HepG2 (cell line): ENCODE data around the gene BCL2A1. TPM values are rescaled to one million over a fixed set of nuclear protein-coding genes. Genes with fewer than 3 reads are reported as not detected.
A peak's percentile ranks its signal among the peaks of the same experiment; 100 is the strongest.

ENCODE experiments used
- ATAC-seq: fragments of 200-7000 bp; cut with Tn5 transposase; 3 replicates; pipeline ENCODE4 v1.9.1; 2020; ENCODE audit warnings: mild to moderate bottlenecking, moderate library complexity
- BruUV-seq: library from RNA; stranded (reverse); fragments of 400-500 nt; replicated peaks from 2 replicates; lab custom pipeline; 2021; lab: Mats Ljungman, UMichigan
- CTCF ChIA-PET: fragments of 300-600 bp; formaldehyde crosslinking; extraction: SDS; loops from one replicate; lab custom pipeline; 2021; ENCODE audit warnings: low total read pairs, inconsistent platforms, low intra/inter-chr PET ratio; lab: Yijun Ruan, JAX
- POLR2A ChIA-PET: fragments of 350-600 bp; sonication (Branson Sonifier 250); formaldehyde crosslinking; loops from one replicate; lab custom pipeline; 2020; ENCODE audit warnings: antibody characterized with exemption, inconsistent platforms; lab: Yijun Ruan, JAX
- DNase-seq: peaks from one replicate; pipeline ENCODE4 v3.0.0-alpha.2; 2015; ENCODE audit warnings: low spot score
- FAIRE-seq: peaks from 3 replicates; lab custom pipeline; 2011; peaks lifted over from hg19 to GRCh38; lab: Jason Lieb, UNC
- H2AFZ ChIP-seq: one replicate; pipeline ENCODE4 v1.6.1; 2011; ENCODE audit warnings: low read length, inconsistent platforms
- H3K27ac ChIP-seq: fragments of 300-600 bp; 3 replicates; pipeline ENCODE4 v1.8.0; 2011; ENCODE audit warnings: mixed run types, mild to moderate bottlenecking, mixed read lengths, low read length, inconsistent platforms; ENCODE audit not compliant: insufficient read depth; ENCODE audit errors: extremely low read length
- H3K27me3 ChIP-seq, 2 experiments: fragments of 200-600 bp in 1 of 2; 2 replicates in 1 of 2; 3 replicates in 1 of 2; pipeline versions ENCODE4 v1.6.0 to v1.8.0; 2011; ENCODE audit warnings: low read length in 2 of 2, mild to moderate bottlenecking in 2 of 2, moderate library complexity in 2 of 2, inconsistent platforms in 1 of 2; ENCODE audit not compliant: insufficient read depth in 2 of 2, control insufficient read depth in 1 of 2
- H3K36me3 ChIP-seq, 2 experiments: fragments of 200-600 bp in 1 of 2; replicated peaks in 1 of 2; 2 replicates in 1 of 2; 3 replicates in 1 of 2; pipeline versions ENCODE4 v1.5.1 to v1.8.0; 2011; ENCODE audit warnings: low read length in 2 of 2, inconsistent platforms in 1 of 2; ENCODE audit not compliant: insufficient read depth in 2 of 2, control insufficient read depth in 1 of 2
- H3K4me1 ChIP-seq: 2 replicates; pipeline ENCODE4 v1.5.1; 2012; ENCODE audit warnings: low read length, inconsistent platforms; ENCODE audit not compliant: insufficient read depth
- H3K4me2 ChIP-seq: 2 replicates; pipeline ENCODE4 v1.6.0; 2011; ENCODE audit warnings: low read depth, low read length, inconsistent platforms
- H3K4me3 ChIP-seq, 3 experiments: fragments of 200-600 bp in 1 of 3; sonication (generic), shearing (Covaris generic) in 1 of 3; replicated peaks in 1 of 3; 2 replicates each; pipeline ENCODE4 v1.5.1; 2011 to 2016; ENCODE audit warnings: low read length in 3 of 3, inconsistent platforms in 2 of 3, low read depth in 2 of 3, mild to moderate bottlenecking in 2 of 3, control low read depth in 1 of 3, mixed read lengths in 1 of 3; ENCODE audit not compliant: insufficient read depth in 1 of 3
- H3K79me2 ChIP-seq: one replicate; pipeline ENCODE4 v1.6.1; 2011; ENCODE audit warnings: low read length, inconsistent platforms; ENCODE audit not compliant: insufficient read depth
- H3K9ac ChIP-seq: 2 replicates; pipeline ENCODE4 v1.6.0; 2011; ENCODE audit warnings: mild to moderate bottlenecking, low read depth, low read length, inconsistent platforms; ENCODE audit not compliant: insufficient read depth
- H3K9me3 ChIP-seq: 2 replicates; pipeline ENCODE4 v1.5.1; 2012; ENCODE audit warnings: mild to moderate bottlenecking, low read length
- H4K20me1 ChIP-seq: 2 replicates; pipeline ENCODE4 v1.6.0; 2011; ENCODE audit warnings: inconsistent platforms, mild to moderate bottlenecking, low read length, moderate library complexity; ENCODE audit not compliant: insufficient read depth
- CEBPG ChIP-seq: IDR thresholded peaks from 2 replicates; pipeline ENCODE4 v1.6.1; 2016
- GATA4 ChIP-seq: sonication (generic); IDR thresholded peaks from 2 replicates; pipeline ENCODE4 v1.6.1; 2016; ENCODE audit warnings: antibody characterized with exemption, low read depth, borderline replicate concordance
- HDAC2 ChIP-seq: sonication (generic); formaldehyde crosslinking; IDR thresholded peaks from 2 replicates; pipeline ENCODE4 v1.4.0; 2020; ENCODE audit warnings: missing genetic modification reagents
- LRRFIP1 ChIP-seq: sonication (generic); formaldehyde crosslinking; conservative IDR thresholded peaks from 2 replicates; pipeline ENCODE4 v1.4.0; 2020; ENCODE audit warnings: missing genetic modification reagents
- MAFF ChIP-seq: IDR thresholded peaks from 2 replicates; pipeline ENCODE4 v1.6.1; 2011; ENCODE audit warnings: low read depth, low read length, improper control_type of control experiment
- NCOA2 ChIP-seq: sonication (generic); formaldehyde crosslinking; IDR thresholded peaks from 2 replicates; pipeline ENCODE4 v1.8.0; 2022; ENCODE audit warnings: inconsistent platforms
- PHF5A ChIP-seq: IDR thresholded peaks from one replicate; pipeline ENCODE4 v1.6.1; 2018; ENCODE audit warnings: low read depth, missing genetic modification reagents; ENCODE audit not compliant: unreplicated experiment
- RFX3 ChIP-seq: IDR thresholded peaks from 2 replicates; pipeline ENCODE4 v1.6.1; 2016; ENCODE audit warnings: missing biosample characterization, missing genetic modification reagents
- RNF2 ChIP-seq: fragments of 450-650 bp; conservative IDR thresholded peaks from 2 replicates; pipeline ENCODE4 v1.6.1; 2016; ENCODE audit warnings: low read depth
- SATB2 ChIP-seq: sonication (generic); formaldehyde crosslinking; IDR thresholded peaks from 2 replicates; pipeline ENCODE4 v1.5.0; 2020; ENCODE audit warnings: missing genetic modification reagents
- SOX5 ChIP-seq: IDR thresholded peaks from 2 replicates; pipeline ENCODE4 v1.6.1; 2016; ENCODE audit warnings: borderline replicate concordance
- TMF1 ChIP-seq: sonication (generic); formaldehyde crosslinking; IDR thresholded peaks from 2 replicates; pipeline ENCODE4 v1.8.1; 2022; ENCODE audit warnings: low read depth, missing genetic modification reagents
- ZFX ChIP-seq: sonication (generic); formaldehyde crosslinking; IDR thresholded peaks from 2 replicates; pipeline ENCODE4 v1.4.0; 2020; ENCODE audit warnings: mild to moderate bottlenecking, low read depth, missing genetic modification reagents, moderate library complexity
- ZNF20 ChIP-seq: sonication (generic); formaldehyde crosslinking; IDR thresholded peaks from 2 replicates; pipeline ENCODE4 v1.4.0; 2020; ENCODE audit warnings: mild to moderate bottlenecking, moderate library complexity, missing genetic modification reagents
- ZNF367 ChIP-seq: sonication (generic); formaldehyde crosslinking; IDR thresholded peaks from 2 replicates; pipeline ENCODE4 v1.4.0; 2020; ENCODE audit warnings: missing genetic modification reagents, borderline replicate concordance
- ZNF550 ChIP-seq: sonication (generic); formaldehyde crosslinking; IDR thresholded peaks from 2 replicates; pipeline ENCODE4 v1.4.0; 2020; ENCODE audit warnings: mild to moderate bottlenecking, missing genetic modification reagents, borderline replicate concordance
- ZNF616 ChIP-seq: sonication (generic); formaldehyde crosslinking; IDR thresholded peaks from 2 replicates; pipeline ENCODE4 v1.5.0; 2020; ENCODE audit warnings: low read depth, mild to moderate bottlenecking, missing genetic modification reagents
- ZNF629 ChIP-seq: sonication (generic); formaldehyde crosslinking; conservative IDR thresholded peaks from 2 replicates; pipeline ENCODE4 v1.5.0; 2020; ENCODE audit warnings: missing genetic modification reagents
- ZNF670 ChIP-seq: sonication (generic); formaldehyde crosslinking; IDR thresholded peaks from 2 replicates; pipeline ENCODE4 v1.8.0; 2022; ENCODE audit warnings: mild to moderate bottlenecking, missing genetic modification reagents, borderline replicate concordance
- ZNF672 ChIP-seq: sonication (generic); formaldehyde crosslinking; IDR thresholded peaks from 2 replicates; pipeline ENCODE4 v1.8.1; 2022; ENCODE audit warnings: missing genetic modification reagents
- ZNF678 ChIP-seq: sonication (generic); formaldehyde crosslinking; IDR thresholded peaks from 2 replicates; pipeline ENCODE4 v1.4.0; 2020; ENCODE audit warnings: mild to moderate bottlenecking, missing genetic modification reagents
- ZNF720 ChIP-seq: sonication (generic); formaldehyde crosslinking; IDR thresholded peaks from 2 replicates; pipeline ENCODE4 v1.4.0; 2020; ENCODE audit warnings: missing genetic modification reagents
- ZNF746 ChIP-seq: sonication (generic); formaldehyde crosslinking; IDR thresholded peaks from 2 replicates; pipeline ENCODE4 v1.8.0; 2022; ENCODE audit warnings: mild to moderate bottlenecking, missing genetic modification reagents
- WGBS: methylation state at CpG from one replicate; pipeline ENCODE4 v1.1.6; 2017; ENCODE audit warnings: low lambda C conversion rate; 5-methylcytosine and 5-hydroxymethylcytosine counted together
- in situ Hi-C: cut with HindIII; loops from 2 replicates; pipeline ENCODE4 v1.10.0; 2017; ENCODE audit warnings: low pct_unique_long_range_greater_than_20kb; ENCODE audit not compliant: extremely low pct_ligation_motif_present
- intact Hi-C: fragments of 100-400 bp; cut with micrococcal nuclease; formaldehyde crosslinking; loops from one replicate; pipeline ENCODE4 v1.10.0; 2022; ENCODE audit not compliant: unreplicated experiment
- polyA plus RNA-seq, 8 experiments: library from polyadenylated mRNA; depleted of rRNA in 3 of 8; stranded (reverse) in 7 of 8; unstranded in 1 of 8; fragments of >200 nt; fragmentation: Illumina TruSeq in 4 of 8; extraction: Trizol in 4 of 8; gene quantifications; 2 replicates each; pipeline versions ENCODE4 v1.2.1 to v1.2.3, GENCODE V29; 2011 to 2016; ENCODE audit warnings: low read depth in 4 of 8, missing spikeins in 1 of 8, mixed read lengths in 1 of 8; ENCODE audit not compliant: insufficient read depth in 1 of 8
- total RNA-seq, 5 experiments: library from RNA; depleted of rRNA; stranded (reverse); fragments of >200 nt; fragmentation: Illumina TruSeq; extraction: Trizol; gene quantifications; 2 replicates each; pipeline ENCODE4 v1.2.3, GENCODE V29; 2016; ENCODE audit warnings: low read depth in 1 of 5
- TF ChIP-seq, protein P1 (sequence below): sonication (generic); formaldehyde crosslinking; IDR thresholded peaks from 2 replicates; pipeline ENCODE4 v1.4.0; 2020; ENCODE audit warnings: mild to moderate bottlenecking, missing genetic modification reagents
- TF ChIP-seq, protein P2 (sequence below): sonication (generic); formaldehyde crosslinking; IDR thresholded peaks from 2 replicates; pipeline ENCODE4 v1.4.0; 2020; ENCODE audit warnings: missing genetic modification reagents; ENCODE audit errors: not compliant biosample characterization

The BCL2A1 gene
- total and polyA plus RNA-seq, 2 of the 13 experiments (the other 11 are each of a cell fraction or from before 2014, with no cell fraction given) = 0.08 to 0.31 TPM

DNA sequence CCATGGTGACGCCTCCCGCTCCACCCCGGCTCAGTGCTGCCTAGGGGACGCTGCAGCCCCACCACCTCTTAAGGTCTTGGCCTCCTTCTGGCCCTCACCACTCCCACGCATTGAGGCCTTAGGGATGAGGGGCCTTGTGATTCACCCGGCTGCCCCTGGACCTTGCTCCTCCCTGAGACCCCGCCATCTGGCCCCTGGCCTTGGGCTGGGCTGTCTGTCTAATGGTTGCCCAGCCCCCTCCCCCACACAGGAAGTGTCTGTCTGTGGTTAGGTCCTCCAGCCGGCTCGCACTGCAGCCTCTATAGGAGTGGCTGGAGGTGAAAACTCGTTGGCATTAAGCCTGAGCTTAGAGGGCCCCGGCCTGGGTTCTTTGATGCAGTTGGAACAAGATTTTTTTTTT, 52.7 kb downstream of the BCL2A1 start:
- Histone ChIP-seq H3K9ac (no peak overlapping the region), H3K36me3 (peaks cover 2 to 4% of the 10 kb centered on the region in 2 experiments; a peak in 3 of 5 replicates), H3K27me3 (no peaks in the 10 kb centered on the region; a peak in 1 of 5 replicates), H3K27ac (peak overlapping the region; percentile 23), H2AFZ (no peak overlapping the region), H3K4me3 (no peak overlapping the region), H3K4me1 (peaks cover 16% of the 10 kb centered on the region), H4K20me1 (no peaks in the 10 kb centered on the region), H3K4me2 (no peak overlapping the region), H3K9me3 (peaks cover 42% of the 10 kb centered on the region), H3K79me2 (peaks cover 27% of the 10 kb centered on the region)
- POLR2A ChIA-PET = no interaction called here
- BruUV-seq = no TSS peak
- CTCF ChIA-PET = no interaction called here
- ATAC-seq (no peak), FAIRE-seq (no peak), DNase-seq (no peak)
- intact Hi-C loops = no loop called here
- WGBS = 70% methylated on average over 11 of the region's 11 CpGs
- in situ Hi-C loops = no loop called here
- TF ChIP-seq RFX3 (no peak), MAFF (no peak), HDAC2 (CRISPR knock-in tag) (no peak), RNF2 (no peak), SOX5 (CRISPR knock-in tag) (no peak), LRRFIP1 (CRISPR knock-in tag) (no peak), ZNF616 (CRISPR knock-in tag) (no peak), PHF5A (no peak), ZNF20 (no peak), SATB2 (no peak), GATA4 (no peak), TMF1 (no peak), NCOA2 (CRISPR knock-in tag) (no peak), ZNF550 (CRISPR knock-in tag) (no peak), ZNF367 (CRISPR knock-in tag) (no peak), ZNF629 (CRISPR knock-in tag) (no peak), CEBPG (CRISPR knock-in tag) (no peak), ZNF746 (CRISPR knock-in tag) (no peak), ZNF672 (CRISPR knock-in tag) (no peak), ZNF678 (CRISPR knock-in tag) (no peak), ZNF720 (CRISPR knock-in tag) (no peak), ZNF670 (CRISPR knock-in tag) (no peak), ZFX (CRISPR knock-in tag) (0 out of 2 replicates have a peak, but pooled peaks have one; percentile 20)
- TF ChIP-seq, protein P1, sequence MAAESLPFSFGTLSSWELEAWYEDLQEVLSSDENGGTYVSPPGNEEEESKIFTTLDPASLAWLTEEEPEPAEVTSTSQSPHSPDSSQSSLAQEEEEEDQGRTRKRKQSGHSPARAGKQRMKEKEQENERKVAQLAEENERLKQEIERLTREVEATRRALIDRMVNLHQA = no peak
- TF ChIP-seq, protein P2, sequence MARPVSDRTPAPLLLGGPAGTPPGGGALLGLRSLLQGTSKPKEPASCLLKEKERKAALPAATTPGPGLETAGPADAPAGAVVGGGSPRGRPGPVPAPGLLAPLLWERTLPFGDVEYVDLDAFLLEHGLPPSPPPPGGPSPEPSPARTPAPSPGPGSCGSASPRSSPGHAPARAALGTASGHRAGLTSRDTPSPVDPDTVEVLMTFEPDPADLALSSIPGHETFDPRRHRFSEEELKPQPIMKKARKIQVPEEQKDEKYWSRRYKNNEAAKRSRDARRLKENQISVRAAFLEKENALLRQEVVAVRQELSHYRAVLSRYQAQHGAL = no peak
